Measurements from ENCODE around the gene ABLIM2. TPM values are rescaled to one million over a fixed set of nuclear protein-coding genes. Genes with fewer than 3 reads are reported as not detected.

The ABLIM2 gene
- total and polyA plus RNA-seq, 4 donors = 12.2 to 60.4 (median 43.1) TPM

GRCh38 chr4:8071766-8072165 is 86.8 kb downstream of the ABLIM2 start:
- Histone ChIP-seq H3K9me3 (ENCODE audit: control insufficient read depth, insufficient read depth, low read length) (no peaks in the 10 kb centered on the region), H3K4me3 (ENCODE audit: low read depth, low read length) (no peak overlapping the region), H3K27ac (ENCODE audit: low read depth, low read length) (no peak overlapping the region), H3K36me3 (ENCODE audit: control insufficient read depth, insufficient read depth, low read length) (peaks cover 39% of the 10 kb centered on the region), H3K27me3 (ENCODE audit: control insufficient read depth, insufficient read depth, low read length) (peaks cover 18% of the 10 kb centered on the region), H3K4me1 (ENCODE audit: control insufficient read depth, insufficient read depth, low read length) (peaks cover 42% of the 10 kb centered on the region)
- DNase-seq (ENCODE audit: low read depth in 4 of 6, low spot score in 6 of 6) = peak in 1 of 6 donors; percentile 81
- WGBS (ENCODE audit: insufficient coverage) = 19% methylated on average over 23 of the region's 23 CpGs

DNA sequence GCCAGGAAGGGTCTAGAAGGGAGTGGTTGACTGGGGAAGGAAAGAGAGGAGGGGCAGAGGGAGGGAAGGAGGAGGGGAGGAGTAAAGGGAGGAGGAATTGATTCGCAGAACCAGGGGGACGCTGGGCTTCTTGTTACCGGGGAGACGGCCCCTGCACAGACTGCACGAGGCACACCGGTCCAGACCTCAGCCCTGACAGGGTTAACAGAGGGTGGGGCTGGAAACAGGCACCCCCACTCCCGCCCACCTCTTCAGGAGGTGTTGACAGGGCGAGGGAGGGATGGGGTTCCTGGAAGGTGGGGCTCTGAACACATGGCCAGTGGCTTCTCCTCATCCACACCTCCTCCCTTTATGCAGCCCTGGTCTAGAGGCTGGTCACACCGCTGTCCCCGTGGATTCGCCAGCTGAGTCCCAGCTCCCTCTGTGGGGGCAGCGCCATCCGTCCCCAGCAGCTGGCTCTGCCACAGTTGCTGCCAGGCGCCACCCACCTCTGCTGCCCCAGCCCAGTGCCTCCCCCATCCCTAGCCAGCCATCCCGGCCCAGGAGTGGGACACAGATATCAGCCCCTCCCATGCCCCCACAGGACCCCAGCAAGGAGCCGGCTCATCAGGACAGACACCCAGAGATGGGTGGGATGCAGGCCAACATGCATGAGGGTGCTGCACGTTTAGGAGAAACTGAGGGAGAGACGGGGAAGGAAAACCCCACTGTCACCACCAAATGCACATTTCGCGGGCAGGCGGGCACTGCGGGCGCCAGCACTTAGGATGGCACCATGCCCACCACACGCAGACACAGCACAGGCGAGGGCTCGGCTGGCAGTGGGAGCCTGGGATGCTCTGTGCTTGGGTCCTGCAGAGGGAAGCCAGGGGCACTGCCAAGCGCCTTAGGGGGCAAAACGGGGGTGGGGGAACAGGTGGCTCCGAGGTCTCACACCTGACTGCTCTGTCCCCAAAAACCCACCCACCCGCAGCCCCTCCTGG is 87.6 kb downstream of the ABLIM2 start:
- Histone ChIP-seq H3K27ac (ENCODE audit: low read depth, low read length) (no peak overlapping the region), H3K27me3 (ENCODE audit: control insufficient read depth, insufficient read depth, low read length) (peaks cover 18% of the 10 kb centered on the region)

DNA sequence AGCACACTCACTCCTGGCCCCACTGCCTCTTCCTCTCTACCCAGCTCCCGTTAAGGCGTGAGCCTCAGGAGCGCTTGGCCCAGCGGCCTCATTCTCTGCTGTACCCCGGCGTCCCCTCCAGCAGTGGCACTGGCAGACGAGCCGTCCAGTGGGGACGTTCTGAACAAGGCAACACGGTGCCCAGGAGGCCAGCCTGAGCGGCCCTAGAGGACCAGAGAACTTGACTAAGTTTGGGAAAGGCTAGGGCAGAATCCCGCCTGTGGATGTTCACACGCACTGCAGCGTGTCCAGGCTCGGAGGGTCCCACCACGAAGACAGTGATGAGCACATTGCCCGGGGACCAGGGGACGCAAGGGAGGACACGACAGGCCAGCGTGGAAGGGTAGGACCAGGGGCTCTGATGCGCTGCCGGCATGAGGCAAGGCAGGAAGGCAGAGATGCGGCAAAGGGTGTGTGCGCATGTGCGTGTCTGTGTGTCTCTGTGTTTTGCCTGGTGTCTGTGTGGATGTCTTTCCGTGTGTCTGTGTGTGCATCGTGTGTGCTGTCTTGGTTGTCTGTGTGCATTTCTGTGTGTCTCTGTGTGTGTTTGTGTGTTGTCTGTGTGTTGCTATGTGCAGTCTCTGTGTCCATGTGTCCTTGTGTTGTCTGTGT is 89.4 kb downstream of the ABLIM2 start:
- Histone ChIP-seq H3K27me3 (ENCODE audit: control insufficient read depth, insufficient read depth, low read length) (peaks cover 18% of the 10 kb centered on the region), H3K9me3 (ENCODE audit: control insufficient read depth, insufficient read depth, low read length) (peaks cover 2% of the 10 kb centered on the region), H3K4me1 (ENCODE audit: control insufficient read depth, insufficient read depth, low read length) (peaks cover 42% of the 10 kb centered on the region), H3K27ac (ENCODE audit: low read depth, low read length) (no peak overlapping the region), H3K4me3 (ENCODE audit: low read depth, low read length) (no peak overlapping the region), H3K36me3 (ENCODE audit: control insufficient read depth, insufficient read depth, low read length) (peaks cover 32% of the 10 kb centered on the region)
- 87% methylated on average over 27 of the region's 27 CpGs for WGBS (ENCODE audit: insufficient coverage)
- no peak for DNase-seq (ENCODE audit: low read depth in 4 of 6, low spot score in 6 of 6)

More for the DNA sequence above, 87.6 kb downstream of the ABLIM2 start:
- 23% methylated on average over 22 of the region's 30 CpGs for WGBS (ENCODE audit: insufficient coverage)
- no peak overlapping the region for H3K4me3 ChIP-seq (ENCODE audit: low read depth, low read length)
- peaks cover 42% of the 10 kb centered on the region for H3K4me1 ChIP-seq (ENCODE audit: control insufficient read depth, insufficient read depth, low read length)
- no peaks in the 10 kb centered on the region for H3K9me3 ChIP-seq (ENCODE audit: control insufficient read depth, insufficient read depth, low read length)
- peak in 2 of 6 donors; percentile 66 to 73 for DNase-seq (ENCODE audit: low read depth in 4 of 6, low spot score in 6 of 6)
- H3K36me3 ChIP-seq (ENCODE audit: control insufficient read depth, insufficient read depth, low read length) = peaks cover 34% of the 10 kb centered on the region

GRCh38 chr4:8067945-8068896 is 90.4 kb downstream of the ABLIM2 start:
- Histone ChIP-seq H3K4me1 (ENCODE audit: control insufficient read depth, insufficient read depth, low read length) (peaks cover 39% of the 10 kb centered on the region), H3K36me3 (ENCODE audit: control insufficient read depth, insufficient read depth, low read length) (peaks cover 32% of the 10 kb centered on the region), H3K4me3 (ENCODE audit: low read depth, low read length) (no peak overlapping the region), H3K27ac (ENCODE audit: low read depth, low read length) (no peak overlapping the region), H3K9me3 (ENCODE audit: control insufficient read depth, insufficient read depth, low read length) (peaks cover 5% of the 10 kb centered on the region), H3K27me3 (ENCODE audit: control insufficient read depth, insufficient read depth, low read length) (peaks cover 18% of the 10 kb centered on the region)
- 84% methylated on average over 28 of the region's 28 CpGs for WGBS (ENCODE audit: insufficient coverage)
- DNase-seq (ENCODE audit: low read depth in 4 of 6, low spot score in 6 of 6) = no peak

DNA sequence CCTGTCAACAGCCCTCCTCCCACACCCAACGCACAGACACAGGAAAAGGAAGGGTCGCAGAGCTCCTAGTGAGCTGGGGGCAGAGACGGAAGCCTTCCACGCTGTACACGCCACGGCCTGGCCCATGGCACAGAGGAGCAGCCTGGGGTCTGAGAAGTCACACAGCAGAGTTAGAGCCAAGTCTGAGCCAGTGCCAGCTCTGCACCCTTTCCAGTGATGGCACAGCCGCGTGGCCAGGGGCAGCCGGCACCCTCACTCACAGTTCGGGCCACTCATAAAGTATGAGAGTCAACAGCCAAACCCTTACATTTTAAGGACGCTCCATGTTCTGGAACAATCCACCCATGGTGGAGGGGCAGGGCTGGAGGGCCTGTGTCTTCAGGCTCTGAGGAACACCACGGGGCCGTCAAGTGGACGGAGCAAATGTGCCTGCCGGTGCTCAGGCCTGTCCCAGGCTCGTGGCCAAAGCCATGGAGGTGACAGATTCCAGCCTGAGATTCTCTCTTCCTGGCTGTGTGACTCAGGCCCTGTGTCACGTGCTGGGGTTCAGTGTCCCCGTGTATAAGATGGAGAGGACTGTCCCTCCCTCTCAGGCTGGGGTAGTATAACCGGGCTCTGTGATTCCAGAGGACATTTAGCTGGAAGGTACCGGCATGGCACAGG is 91.2 kb downstream of the ABLIM2 start:
- peaks cover 14% of the 10 kb centered on the region for H3K27me3 ChIP-seq (ENCODE audit: control insufficient read depth, insufficient read depth, low read length)
- H3K27ac ChIP-seq (ENCODE audit: low read depth, low read length) = no peak overlapping the region
- WGBS (ENCODE audit: insufficient coverage) = 85% methylated on average over 15 of the region's 20 CpGs
- H3K36me3 ChIP-seq (ENCODE audit: control insufficient read depth, insufficient read depth, low read length) = peaks cover 24% of the 10 kb centered on the region
- peaks cover 31% of the 10 kb centered on the region for H3K4me1 ChIP-seq (ENCODE audit: control insufficient read depth, insufficient read depth, low read length)
- H3K9me3 ChIP-seq (ENCODE audit: control insufficient read depth, insufficient read depth, low read length) = peaks cover 5% of the 10 kb centered on the region
- DNase-seq (ENCODE audit: low read depth in 4 of 6, low spot score in 6 of 6) = no peak
- H3K4me3 ChIP-seq (ENCODE audit: low read depth, low read length) = no peak overlapping the region

- H3K27me3 ChIP-seq (ENCODE audit: control insufficient read depth, insufficient read depth, low read length) = peaks cover 7% of the 10 kb centered on the region
- H3K4me3 ChIP-seq (ENCODE audit: low read depth, low read length) = no peak overlapping the region
- peaks cover 23% of the 10 kb centered on the region for H3K36me3 ChIP-seq (ENCODE audit: control insufficient read depth, insufficient read depth, low read length)
- DNase-seq (ENCODE audit: low read depth in 4 of 6, low spot score in 6 of 6) = no peak
- no peak overlapping the region for H3K27ac ChIP-seq (ENCODE audit: low read depth, low read length)
- H3K4me1 ChIP-seq (ENCODE audit: control insufficient read depth, insufficient read depth, low read length) = peaks cover 21% of the 10 kb centered on the region
- WGBS (ENCODE audit: insufficient coverage) = 73% methylated on average over 8 of the region's 13 CpGs
- peaks cover 5% of the 10 kb centered on the region for H3K9me3 ChIP-seq (ENCODE audit: control insufficient read depth, insufficient read depth, low read length)
Measured at GRCh38 chr4:8066336-8066931, 92.2 kb downstream of the ABLIM2 start.

GRCh38 chr4:8063974-8064563 is 94.5 kb downstream of the ABLIM2 start:
- Histone ChIP-seq H3K4me3 (ENCODE audit: low read depth, low read length) (no peak overlapping the region), H3K9me3 (ENCODE audit: control insufficient read depth, insufficient read depth, low read length) (peaks cover 5% of the 10 kb centered on the region), H3K36me3 (ENCODE audit: control insufficient read depth, insufficient read depth, low read length) (peaks cover 28% of the 10 kb centered on the region), H3K27me3 (ENCODE audit: control insufficient read depth, insufficient read depth, low read length) (no peaks in the 10 kb centered on the region), H3K4me1 (ENCODE audit: control insufficient read depth, insufficient read depth, low read length) (peaks cover 6% of the 10 kb centered on the region), H3K27ac (ENCODE audit: low read depth, low read length) (no peak overlapping the region)
- 94% methylated on average over 8 of the region's 9 CpGs for WGBS (ENCODE audit: insufficient coverage)
- no peak for DNase-seq (ENCODE audit: low read depth in 4 of 6, low spot score in 6 of 6)

DNA sequence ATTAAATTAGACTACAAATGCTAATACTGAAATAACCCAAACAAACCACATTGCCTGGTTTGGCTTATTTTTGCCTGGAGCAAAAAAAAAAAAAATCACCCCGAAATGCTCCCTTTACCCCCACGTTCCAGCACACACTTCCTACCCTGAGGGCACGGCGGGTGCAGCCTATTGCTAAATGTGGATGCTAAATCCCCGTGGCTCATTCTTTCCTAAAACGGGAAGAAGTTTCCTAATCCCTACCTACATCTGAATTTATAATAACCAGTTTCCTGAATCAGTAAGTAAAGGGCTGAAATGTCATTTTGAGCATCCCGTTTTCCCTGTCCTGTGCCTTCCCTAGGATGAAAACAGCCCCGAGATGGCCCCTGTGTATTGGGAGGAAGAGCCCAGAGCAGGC is 97.0 kb downstream of the ABLIM2 start:
- Histone ChIP-seq H3K4me1 (ENCODE audit: control insufficient read depth, insufficient read depth, low read length) (peaks cover 11% of the 10 kb centered on the region), H3K36me3 (ENCODE audit: control insufficient read depth, insufficient read depth, low read length) (peaks cover 32% of the 10 kb centered on the region), H3K4me3 (ENCODE audit: low read depth, low read length) (no peak overlapping the region), H3K9me3 (ENCODE audit: control insufficient read depth, insufficient read depth, low read length) (peaks cover 5% of the 10 kb centered on the region), H3K27ac (ENCODE audit: low read depth, low read length) (no peak overlapping the region), H3K27me3 (ENCODE audit: control insufficient read depth, insufficient read depth, low read length) (no peaks in the 10 kb centered on the region)
- 100% methylated on average over 3 of the region's 8 CpGs for WGBS (ENCODE audit: insufficient coverage)
- no peak for DNase-seq (ENCODE audit: low read depth in 4 of 6, low spot score in 6 of 6)

All from spinal cord (tissue), 10 donors.